HL-60 (cell line): Measurements from ENCODE around the gene MYH7B.

Experiments used
- DNase-seq, 2 experiments: peaks; one replicate each; pipeline ENCODE4 v3.0.0-alpha.2; 2010 to 2020; ENCODE audit warnings: low read depth in 1 of 2, low spot score in 1 of 2
- H3K27ac ChIP-seq: fragments of 250-450 bp; sonication (Bioruptor Pico); replicated peaks from 2 replicates; pipeline ENCODE4 v1.5.1; 2020; ENCODE audit warnings: mild to moderate bottlenecking, moderate library complexity
- H3K27me3 ChIP-seq: fragments of 250-450 bp; sonication (Bioruptor Pico); 2 replicates; pipeline ENCODE4 v1.5.1; 2021; ENCODE audit warnings: mild to moderate bottlenecking, moderate library complexity; ENCODE audit not compliant: insufficient read depth, poor library complexity, severe bottlenecking
- H3K4me3 ChIP-seq: replicated peaks from 2 replicates; pipeline ENCODE4 v1.5.1; 2011; ENCODE audit warnings: mild to moderate bottlenecking, control low read depth, low read length; ENCODE audit not compliant: insufficient read depth
- CTCF ChIP-seq: IDR thresholded peaks from one replicate; pipeline ENCODE4 v1.5.1; 2011; ENCODE audit warnings: low read length, control low read depth, inconsistent platforms; ENCODE audit not compliant: insufficient read depth
- GABPA ChIP-seq: IDR thresholded peaks from 2 replicates; pipeline ENCODE4 v1.6.1; 2012; ENCODE audit warnings: low read depth
- POLR2AphosphoS5 ChIP-seq: IDR thresholded peaks from 2 replicates; pipeline ENCODE4 v1.6.1; 2012; ENCODE audit warnings: low read depth
- REST ChIP-seq: IDR thresholded peaks from 2 replicates; pipeline ENCODE4 v1.6.1; 2012; ENCODE audit warnings: low read depth; ENCODE audit not compliant: insufficient replicate concordance
- SPI1 ChIP-seq: IDR thresholded peaks from 2 replicates; pipeline ENCODE4 v1.6.1; 2012; ENCODE audit warnings: low read depth, mild to moderate bottlenecking, borderline replicate concordance

MYH7B gene

GRCh38 chr20:34921436-34921835 lies 34.2 kb upstream of the MYH7B start:
- TF ChIP-seq GABPA, result no peak
- no peak for TF ChIP-seq CTCF
- TF ChIP-seq SPI1, result no peak
- TF ChIP-seq POLR2AphosphoS5, result no peak
- no peak for TF ChIP-seq REST
- H3K27me3 ChIP-seq, result no peaks in the 10 kb centered on the region
- no peak overlapping the region for H3K4me3 ChIP-seq
- DNase-seq, result no peak
- H3K27ac ChIP-seq, result no peak overlapping the region

- DNase-seq, result no peak
- TF ChIP-seq REST (no peak), CTCF (no peak), GABPA (no peak), POLR2AphosphoS5 (no peak)
Measured at GRCh38 chr20:34922654-34923381, 32.9 kb upstream of the MYH7B start.

GRCh38 chr20:34923414-34923813 lies 32.3 kb upstream of the MYH7B start:
- no peak overlapping the region for H3K27ac ChIP-seq
- H3K27me3 ChIP-seq, result no peaks in the 10 kb centered on the region
- no peak for DNase-seq
- no peak overlapping the region for H3K4me3 ChIP-seq
- TF ChIP-seq GABPA, result no peak
- no peak for TF ChIP-seq POLR2AphosphoS5
- TF ChIP-seq SPI1, result no peak
- no peak for TF ChIP-seq CTCF
- TF ChIP-seq REST, result no peak

More at GRCh38 chr20:34922654-34923381, 32.9 kb upstream of the MYH7B start:
- Histone ChIP-seq H3K4me3 (no peak overlapping the region), H3K27me3 (no peaks in the 10 kb centered on the region), H3K27ac (no peak overlapping the region)
